Stimulated activated CD8-positive, alpha-beta memory T cell treated with anti-CD3 and anti-CD28 coated beads, Interleukin-15, amount 100 ng/mL, for 24 hours (primary cell): ENCODE measurements around the gene F11R.
"Not testable (repeated sequence)": the region's sequence is repeated elsewhere in the genome, so short reads cannot be mapped to it uniquely, and the experiment has no call there.

ENCODE experiments used
- DNase-seq: peaks from one replicate; pipeline ENCODE4 v3.0.0-alpha.2; 2020; ENCODE audit warnings: low read depth

The F11R gene

DNA sequence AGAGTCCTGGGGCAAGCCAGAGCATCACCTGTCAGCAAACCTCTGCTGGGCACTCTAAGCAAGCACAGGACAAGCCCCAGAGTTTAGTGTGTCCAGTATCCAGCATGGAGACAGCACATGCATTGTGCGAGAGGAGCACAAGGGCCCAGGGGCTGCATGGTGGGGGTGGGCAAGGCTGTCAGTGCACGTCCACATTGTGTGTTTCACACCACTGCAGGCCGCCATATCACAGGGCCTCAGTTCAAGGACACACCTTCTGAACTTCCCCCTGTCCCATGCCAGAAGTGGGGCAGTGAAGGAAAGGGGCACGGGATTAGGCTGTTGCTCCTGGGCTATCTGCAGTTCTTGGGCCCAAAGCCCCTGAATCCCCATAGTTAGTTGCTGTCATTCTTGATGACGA lies 18.6 kb upstream of the F11R start:
- DNase-seq: no peak

DNA sequence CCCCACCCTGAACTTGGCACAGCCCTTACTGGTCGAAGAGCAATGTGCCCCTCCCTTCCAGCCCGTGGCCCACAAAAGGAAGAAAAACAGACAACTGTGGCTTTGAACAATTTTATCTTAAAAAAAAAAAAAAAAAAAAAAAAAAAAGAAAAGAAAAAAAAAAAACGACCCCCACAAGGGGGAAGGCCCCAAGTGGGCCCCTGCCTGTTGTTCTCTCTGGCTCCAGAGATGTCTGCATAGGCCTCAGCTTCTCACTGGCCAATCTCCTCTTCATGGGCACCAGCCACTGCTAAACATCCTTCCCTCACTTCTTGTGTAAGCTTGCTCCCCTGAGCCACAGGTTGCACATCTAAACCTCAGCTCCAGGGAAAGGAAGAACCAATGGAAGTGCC lies 18.2 kb upstream of the F11R start:
- DNase-seq: no peak

- DNase-seq: peak; percentile 63
Observed at GRCh38 chr1:161038523-161039153, 17.7 kb upstream of the F11R start, which contains the start of gene TSTD1. Gene TSTD1 (minus strand): TSS chr1:161038964. CDS start chr1:161038889, 75 bp downstream.

- no peak for DNase-seq
Observed at GRCh38 chr1:161037661-161038522, 16.9 kb upstream of the F11R start.

- DNase-seq: no peak
Observed at GRCh38 chr1:161033751-161034150, 12.8 kb upstream of the F11R start.

GRCh38 chr1:161032409-161032808 lies 11.5 kb upstream of the F11R start:
- DNase-seq: no peak

GRCh38 chr1:161031874-161032273 lies 10.9 kb upstream of the F11R start:
- no peak for DNase-seq

GRCh38 chr1:161029466-161029865 lies 8.5 kb upstream of the F11R start:
- DNase-seq: not testable (repeated sequence)

GRCh38 chr1:161026954-161027353 lies 6.0 kb upstream of the F11R start:
- not testable (repeated sequence) for DNase-seq

DNA sequence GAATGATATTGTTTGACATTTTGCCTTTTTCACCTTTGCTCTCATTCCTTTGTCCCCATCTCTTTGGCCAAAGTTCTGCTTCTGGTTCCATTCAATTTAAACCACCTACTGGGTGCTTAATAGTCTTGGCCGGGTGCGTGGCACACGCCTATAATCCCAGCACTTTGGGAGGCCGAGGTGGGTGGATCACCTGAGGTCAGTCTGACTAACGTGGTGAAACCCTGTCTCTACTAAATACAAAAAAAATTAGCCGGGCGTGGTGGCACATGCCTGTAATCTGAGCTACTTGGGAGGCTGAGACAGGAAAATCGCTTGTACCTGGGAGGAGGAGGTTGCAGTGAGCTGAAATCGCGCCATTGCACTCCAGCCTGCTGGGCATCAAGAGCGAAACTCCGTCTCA lies 1.5 kb upstream of the F11R start:
- not testable (repeated sequence) for DNase-seq

- no peak for DNase-seq
Observed at GRCh38 chr1:161021970-161022353, 1.0 kb upstream of the F11R start.

DNA sequence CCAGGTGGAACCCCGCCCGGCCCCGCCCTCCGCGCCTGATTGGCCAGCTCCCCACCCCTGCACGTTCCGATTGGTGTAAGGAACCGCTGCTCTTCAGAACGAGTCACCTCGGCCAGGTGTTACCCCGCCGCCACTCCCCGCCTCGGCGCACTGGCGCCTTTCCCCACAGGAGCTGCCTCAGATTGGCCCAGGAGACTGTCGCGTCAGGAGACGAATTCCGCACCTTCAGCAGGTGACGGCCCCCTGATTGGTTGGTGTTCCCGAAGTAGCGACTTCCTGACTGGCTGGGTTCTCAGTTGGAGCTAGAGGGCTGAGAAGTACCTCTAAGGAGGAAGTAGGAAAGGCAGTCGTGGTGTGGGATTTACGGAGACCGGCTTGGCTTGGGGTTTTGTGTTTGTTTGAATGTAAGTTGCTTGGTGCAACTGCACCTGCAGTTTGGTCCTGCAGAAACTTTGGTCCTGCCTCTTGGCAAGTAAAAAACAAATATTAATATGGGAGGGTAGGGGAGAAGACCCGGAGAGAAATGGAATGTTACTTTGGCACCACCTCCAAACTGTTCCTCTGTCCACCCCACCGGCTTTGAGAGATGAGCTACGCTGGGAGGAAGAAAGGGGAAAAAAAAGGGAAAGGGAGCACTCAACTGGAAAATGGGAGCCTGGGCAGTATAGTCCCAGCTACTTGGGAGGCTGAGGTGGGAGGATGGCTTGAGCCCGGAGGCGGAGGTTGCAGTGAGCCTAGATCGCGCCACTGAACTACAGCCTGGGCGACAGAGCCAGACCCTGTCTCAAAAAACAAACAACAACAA lies 415 bp upstream of the F11R start:
- peak; percentile 68 for DNase-seq

DNA sequence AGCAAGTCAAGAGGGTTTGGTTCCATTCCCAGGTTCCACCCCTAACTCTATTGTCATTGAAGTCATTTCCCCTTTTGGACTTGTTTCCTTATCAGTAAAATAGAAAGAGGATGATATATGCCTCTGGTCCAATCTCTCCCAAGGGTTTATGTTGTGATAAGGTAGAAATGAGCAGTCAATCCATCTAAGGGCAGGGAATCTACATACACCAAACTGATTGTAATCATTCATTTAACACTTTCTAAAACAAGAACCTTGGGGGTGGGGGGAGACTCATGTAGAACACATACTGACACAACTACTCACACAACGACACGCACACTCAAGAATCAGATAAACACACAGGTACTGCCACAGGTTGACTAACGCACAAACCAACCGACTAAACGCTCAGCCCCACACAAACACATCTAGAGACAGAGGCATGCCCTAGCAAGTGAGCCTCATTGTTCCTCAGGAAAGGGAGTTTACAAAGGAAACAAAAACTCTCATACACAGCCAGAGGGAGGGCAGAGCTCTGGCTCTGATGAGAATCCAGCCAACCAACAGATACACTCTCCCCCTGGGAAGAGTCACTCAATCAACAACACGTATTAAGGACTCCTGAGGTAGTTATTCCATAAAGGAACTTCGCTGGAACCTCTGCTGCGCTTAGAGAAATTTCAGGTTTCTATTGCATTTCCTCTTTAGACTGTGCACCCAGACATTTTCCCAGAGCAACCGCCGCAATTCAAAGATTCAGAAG lies 1.0 kb downstream of the F11R start:
- no peak for DNase-seq

GRCh38 chr1:161019111-161019660 lies 1.8 kb downstream of the F11R start:
- DNase-seq: not testable (repeated sequence)

DNA sequence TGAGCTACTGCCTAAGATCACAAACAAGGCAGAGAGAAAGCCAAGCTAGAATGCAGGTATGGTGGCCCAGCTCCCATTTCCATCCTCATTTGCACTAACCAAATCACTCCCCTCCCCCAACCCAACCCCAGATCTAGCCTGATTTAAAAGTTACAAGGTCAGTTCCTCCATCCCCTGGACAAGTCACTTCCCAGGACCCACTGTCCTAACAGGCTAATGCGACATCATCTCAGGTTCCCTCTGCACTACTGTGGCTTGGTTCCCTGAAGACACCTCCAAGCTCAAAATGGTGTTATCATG lies 2.4 kb downstream of the F11R start:
- no peak for DNase-seq

- DNase-seq: no peak
Observed at GRCh38 chr1:161017756-161018630, 3.0 kb downstream of the F11R start.

- not testable (repeated sequence) for DNase-seq
Observed at GRCh38 chr1:161017181-161017580, 3.8 kb downstream of the F11R start.

DNA sequence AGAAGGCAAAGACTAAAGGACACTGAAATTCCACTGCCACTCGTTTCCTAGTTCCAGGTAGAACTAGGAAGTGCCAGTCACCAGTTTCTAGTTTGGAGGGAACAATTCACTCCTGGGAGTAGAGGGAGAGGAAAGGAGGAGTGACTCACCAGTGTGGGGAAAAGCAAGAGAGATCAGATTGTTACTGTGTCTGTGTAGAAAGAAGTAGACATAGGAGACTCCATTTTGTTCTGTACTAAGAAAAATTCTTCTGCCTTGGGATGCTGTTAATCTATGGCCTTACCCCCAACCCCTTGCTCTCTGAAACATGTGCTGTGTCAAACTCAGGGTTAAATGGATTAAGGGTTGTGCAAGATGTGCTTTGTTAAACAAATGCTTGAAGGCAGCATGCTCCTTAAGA lies 4.3 kb downstream of the F11R start:
- not testable (repeated sequence) for DNase-seq

DNA sequence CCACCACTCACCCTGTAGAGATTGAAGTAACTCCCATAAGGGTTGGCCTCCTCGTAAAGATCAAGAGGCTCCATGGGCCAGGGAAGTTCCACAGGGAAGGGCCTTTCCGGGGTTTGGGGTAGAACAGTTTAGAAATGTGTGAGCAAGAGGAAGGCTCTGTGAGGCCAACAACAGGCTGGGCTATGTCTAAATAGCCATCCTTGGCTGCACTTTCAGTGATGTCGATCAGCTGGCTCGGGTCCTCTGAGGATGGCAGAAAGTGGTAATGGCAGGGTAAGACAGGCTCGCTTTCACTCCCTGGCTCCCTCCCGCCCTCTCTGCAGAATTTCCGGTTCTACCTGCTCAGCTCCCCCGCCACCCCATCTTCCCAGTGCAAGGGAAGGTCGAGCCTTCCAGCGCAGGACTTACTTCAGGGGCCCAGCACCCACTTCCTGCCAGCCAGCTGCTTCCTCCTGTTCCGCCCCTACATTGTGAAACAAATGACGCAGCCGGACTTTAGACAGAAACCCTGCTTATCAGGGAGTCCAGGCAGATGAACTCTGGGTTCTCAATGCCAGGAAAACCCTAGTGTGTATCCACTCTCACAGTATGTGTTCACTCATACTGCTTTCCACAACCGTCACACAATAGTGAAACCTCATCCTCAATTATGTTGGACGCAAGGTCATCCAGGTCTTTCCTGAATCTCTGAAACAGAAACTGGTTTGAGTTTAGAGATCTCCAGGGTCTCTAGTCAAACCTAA lies 7.3 kb downstream of the F11R start:
- peak; percentile 17 for DNase-seq

DNA sequence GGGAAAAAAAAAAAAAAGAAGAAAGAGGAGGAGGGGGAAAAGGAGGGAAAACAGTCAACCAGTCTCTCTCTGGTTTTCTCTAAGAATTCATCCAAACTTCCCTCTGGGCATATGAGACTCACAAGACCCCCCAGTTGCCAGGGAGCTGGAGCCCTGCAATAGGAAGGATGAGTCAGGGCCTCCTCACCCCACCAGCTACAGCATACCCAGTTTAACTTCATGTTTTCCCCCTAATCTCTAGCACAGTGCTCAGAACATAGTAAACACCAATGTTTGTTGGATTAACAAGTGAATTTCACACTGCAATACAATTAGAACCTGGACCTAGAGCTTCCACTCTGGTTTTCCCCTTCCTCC lies 7.8 kb downstream of the F11R start:
- DNase-seq: no peak
